Osteocyte (in vitro differentiated cells): ENCODE results near the gene UBR7. TPM values are rescaled to one million over a fixed set of nuclear protein-coding genes. Genes with fewer than 3 reads are reported as not detected.

Experiments used
- DNase-seq: peaks from one replicate; pipeline ENCODE4 v3.0.0; 2021; ENCODE audit warnings: mixed read lengths; ENCODE audit not compliant: unreplicated experiment; ENCODE audit errors: extremely low spot score
- H3K27ac Mint-ChIP-seq: one replicate; pipeline ENCODE4 v1.8.0; 2021; ENCODE audit warnings: mild to moderate bottlenecking, mixed read lengths; ENCODE audit not compliant: unreplicated experiment
- H3K27me3 Mint-ChIP-seq: one replicate; pipeline ENCODE4 v1.8.0; 2021; ENCODE audit warnings: mixed read lengths; ENCODE audit not compliant: unreplicated experiment
- H3K36me3 Mint-ChIP-seq: one replicate; pipeline ENCODE4 v1.8.0; 2021; ENCODE audit warnings: mixed read lengths; ENCODE audit not compliant: unreplicated experiment
- H3K4me1 Mint-ChIP-seq: one replicate; pipeline ENCODE4 v1.8.0; 2021; ENCODE audit warnings: mixed read lengths; ENCODE audit not compliant: unreplicated experiment
- H3K4me3 Mint-ChIP-seq: one replicate; pipeline ENCODE4 v1.8.0; 2021; ENCODE audit warnings: mild to moderate bottlenecking, moderate library complexity, mixed read lengths; ENCODE audit not compliant: unreplicated experiment
- H3K9me3 Mint-ChIP-seq: one replicate; pipeline ENCODE4 v1.8.0; 2021; ENCODE audit warnings: mixed read lengths; ENCODE audit not compliant: unreplicated experiment
- CTCF ChIP-seq: fragments of 200-600 bp; sonication (generic); IDR thresholded peaks from 2 replicates; pipeline ENCODE4 v1.5.0; 2021; ENCODE audit warnings: antibody characterized with exemption, mild to moderate bottlenecking, moderate library complexity
- total RNA-seq: library from RNA; stranded (reverse); gene quantifications from 2 replicates; pipeline ENCODE4 v1.2.1, GENCODE V29; 2021

The UBR7 gene
- total RNA-seq, 1 donor from 2014 or later, result 24.7 TPM

- Mint-ChIP-seq H3K4me3 (no peak overlapping the region), H3K36me3 (no peaks in the 10 kb centered on the region), H3K27ac (no peak overlapping the region), H3K4me1 (peaks cover 1% of the 10 kb centered on the region), H3K9me3 (no peaks in the 10 kb centered on the region), H3K27me3 (peaks cover 9% of the 10 kb centered on the region)
- TF ChIP-seq CTCF, result no peak
- DNase-seq, result no peak
Measured at GRCh38 chr14:93175492-93175891, 31.6 kb upstream of the UBR7 start.

- peaks cover 9% of the 10 kb centered on the region for H3K36me3 Mint-ChIP-seq
- H3K9me3 Mint-ChIP-seq, result no peaks in the 10 kb centered on the region
- no peak for TF ChIP-seq CTCF
Measured at GRCh38 chr14:93183596-93184317, 23.3 kb upstream of the UBR7 start.

GRCh38 chr14:93184391-93185348, 22.4 kb upstream of the UBR7 start, which contains the start of the genes LYSET and MOAP1:
LYSET (plus strand) TSS chr14:93185317; CDS start chr14:93185406, 89 bp downstream.
MOAP1 (minus strand) TSS chr14:93184897; CDS start chr14:93184242, 655 bp downstream.
- Mint-ChIP-seq H3K9me3 (no peaks in the 10 kb centered on the region), H3K27me3 (no peaks in the 10 kb centered on the region), H3K4me1 (peaks cover 20% of the 10 kb centered on the region), H3K36me3 (peaks cover 9% of the 10 kb centered on the region), H3K27ac (peak within 1 kb of the TSS; percentile 90), H3K4me3 (peak within 1 kb of the TSS; percentile 84)
- TF ChIP-seq CTCF, result peak; percentile 42
- DNase-seq, result peak; percentile 95

More at GRCh38 chr14:93183596-93184317, 23.3 kb upstream of the UBR7 start:
- peaks cover 20% of the 10 kb centered on the region for H3K4me1 Mint-ChIP-seq
- peak overlapping the region; percentile 57 for H3K27ac Mint-ChIP-seq
- DNase-seq, result no peak
- no peaks in the 10 kb centered on the region for H3K27me3 Mint-ChIP-seq
- H3K4me3 Mint-ChIP-seq, result peak overlapping the region; percentile 76

- Mint-ChIP-seq H3K27me3 (no peaks in the 10 kb centered on the region), H3K4me3 (peak overlapping the region; percentile 84), H3K9me3 (no peaks in the 10 kb centered on the region), H3K36me3 (peaks cover 9% of the 10 kb centered on the region), H3K4me1 (peaks cover 20% of the 10 kb centered on the region), H3K27ac (peak overlapping the region; percentile 90)
- TF ChIP-seq CTCF, result no peak
- DNase-seq, result no peak
Measured at GRCh38 chr14:93185349-93185720, 21.7 kb upstream of the UBR7 start.
